ENCODE measurements around the gene ASPHD2.

DNA sequence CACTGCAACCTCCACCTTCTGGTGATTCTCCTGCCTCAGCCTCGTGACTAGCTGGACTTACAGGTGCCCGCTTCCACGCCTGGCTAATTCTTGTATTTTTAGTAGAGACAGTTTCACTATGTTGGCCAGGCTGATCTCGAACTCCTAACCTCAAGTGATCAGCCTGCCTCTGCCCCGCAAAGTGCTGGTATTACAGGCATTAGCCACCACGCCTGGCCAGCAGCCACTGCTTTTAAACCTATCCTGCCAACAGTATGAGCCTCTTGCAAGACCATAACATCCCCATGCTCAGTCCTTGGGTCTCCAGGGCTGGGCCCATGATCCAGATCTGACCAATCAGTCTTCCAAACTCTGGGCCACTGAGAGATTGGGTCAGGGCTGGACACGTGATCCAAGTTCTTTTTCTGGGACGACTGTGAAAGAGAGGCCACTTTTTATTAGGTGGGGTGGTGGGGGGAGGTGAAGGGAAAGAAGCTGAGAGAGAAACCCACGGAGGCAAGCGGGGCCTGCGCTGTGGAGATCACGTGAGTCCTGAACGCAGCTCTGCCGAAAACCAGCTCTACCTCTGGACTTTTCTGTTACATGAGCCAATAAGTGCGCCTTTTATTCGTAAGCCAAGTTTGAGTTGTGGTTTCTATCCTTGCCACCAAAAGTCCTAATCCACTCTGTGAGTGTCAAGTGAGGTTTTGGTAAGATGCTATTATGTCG, 17.9 kb downstream of the ASPHD2 start:
- TF ChIP-seq, protein P1, sequence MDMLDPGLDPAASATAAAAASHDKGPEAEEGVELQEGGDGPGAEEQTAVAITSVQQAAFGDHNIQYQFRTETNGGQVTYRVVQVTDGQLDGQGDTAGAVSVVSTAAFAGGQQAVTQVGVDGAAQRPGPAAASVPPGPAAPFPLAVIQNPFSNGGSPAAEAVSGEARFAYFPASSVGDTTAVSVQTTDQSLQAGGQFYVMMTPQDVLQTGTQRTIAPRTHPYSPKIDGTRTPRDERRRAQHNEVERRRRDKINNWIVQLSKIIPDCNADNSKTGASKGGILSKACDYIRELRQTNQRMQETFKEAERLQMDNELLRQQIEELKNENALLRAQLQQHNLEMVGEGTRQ (IDR thresholded peaks at IDR 0.05; ENCODE audit: low read depth, low read length) = no peak
- TF ChIP-seq, protein P1 (CRISPR knock-in tag; IDR thresholded peaks at IDR 0.05; ENCODE audit: borderline replicate concordance) = no peak
- TF ChIP-seq ZNF20 (CRISPR knock-in tag; IDR thresholded peaks at IDR 0.05) (no peak), ZNF264 (CRISPR knock-in tag; IDR thresholded peaks at IDR 0.05) (no peak), ZNF777 (CRISPR knock-in tag; IDR thresholded peaks at IDR 0.05) (no peak), RELA (CRISPR knock-in tag; IDR thresholded peaks at IDR 0.05) (no peak), EP300 (IDR thresholded peaks at IDR 0.05; ENCODE audit: low read depth in 2 of 2, low read length in 2 of 2) (no peak), EP300 (CRISPR knock-in tag; IDR thresholded peaks at IDR 0.05; ENCODE audit: borderline replicate concordance) (no peak), KAT2B (IDR thresholded peaks at IDR 0.05; ENCODE audit: borderline replicate concordance, low read depth, low read length) (no peak), EHMT2 (IDR thresholded peaks at IDR 0.05; ENCODE audit: borderline replicate concordance, low read depth, low read length) (no peak), ZNF350 (CRISPR knock-in tag; IDR thresholded peaks at IDR 0.05; ENCODE audit: borderline replicate concordance, low read depth) (no peak), MXI1 (IDR thresholded peaks at IDR 0.05; ENCODE audit: borderline replicate concordance, low read depth, low read length) (no peak), SMAD3 (CRISPR knock-in tag; IDR thresholded peaks at IDR 0.05) (no peak), SRF (IDR thresholded peaks at IDR 0.05; ENCODE audit: low read depth, low read length) (no peak)
- TF ChIP-seq, protein P2, sequence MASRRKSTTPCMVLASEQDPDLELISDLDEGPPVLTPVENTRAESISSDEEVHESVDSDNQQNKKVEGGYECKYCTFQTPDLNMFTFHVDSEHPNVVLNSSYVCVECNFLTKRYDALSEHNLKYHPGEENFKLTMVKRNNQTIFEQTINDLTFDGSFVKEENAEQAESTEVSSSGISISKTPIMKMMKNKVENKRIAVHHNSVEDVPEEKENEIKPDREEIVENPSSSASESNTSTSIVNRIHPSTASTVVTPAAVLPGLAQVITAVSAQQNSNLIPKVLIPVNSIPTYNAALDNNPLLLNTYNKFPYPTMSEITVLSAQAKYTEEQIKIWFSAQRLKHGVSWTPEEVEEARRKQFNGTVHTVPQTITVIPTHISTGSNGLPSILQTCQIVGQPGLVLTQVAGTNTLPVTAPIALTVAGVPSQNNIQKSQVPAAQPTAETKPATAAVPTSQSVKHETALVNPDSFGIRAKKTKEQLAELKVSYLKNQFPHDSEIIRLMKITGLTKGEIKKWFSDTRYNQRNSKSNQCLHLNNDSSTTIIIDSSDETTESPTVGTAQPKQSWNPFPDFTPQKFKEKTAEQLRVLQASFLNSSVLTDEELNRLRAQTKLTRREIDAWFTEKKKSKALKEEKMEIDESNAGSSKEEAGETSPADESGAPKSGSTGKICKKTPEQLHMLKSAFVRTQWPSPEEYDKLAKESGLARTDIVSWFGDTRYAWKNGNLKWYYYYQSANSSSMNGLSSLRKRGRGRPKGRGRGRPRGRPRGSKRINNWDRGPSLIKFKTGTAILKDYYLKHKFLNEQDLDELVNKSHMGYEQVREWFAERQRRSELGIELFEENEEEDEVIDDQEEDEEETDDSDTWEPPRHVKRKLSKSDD (CRISPR knock-in tag; IDR thresholded peaks at IDR 0.05; ENCODE audit: low read depth) = no peak
- TF ChIP-seq, protein P3, sequence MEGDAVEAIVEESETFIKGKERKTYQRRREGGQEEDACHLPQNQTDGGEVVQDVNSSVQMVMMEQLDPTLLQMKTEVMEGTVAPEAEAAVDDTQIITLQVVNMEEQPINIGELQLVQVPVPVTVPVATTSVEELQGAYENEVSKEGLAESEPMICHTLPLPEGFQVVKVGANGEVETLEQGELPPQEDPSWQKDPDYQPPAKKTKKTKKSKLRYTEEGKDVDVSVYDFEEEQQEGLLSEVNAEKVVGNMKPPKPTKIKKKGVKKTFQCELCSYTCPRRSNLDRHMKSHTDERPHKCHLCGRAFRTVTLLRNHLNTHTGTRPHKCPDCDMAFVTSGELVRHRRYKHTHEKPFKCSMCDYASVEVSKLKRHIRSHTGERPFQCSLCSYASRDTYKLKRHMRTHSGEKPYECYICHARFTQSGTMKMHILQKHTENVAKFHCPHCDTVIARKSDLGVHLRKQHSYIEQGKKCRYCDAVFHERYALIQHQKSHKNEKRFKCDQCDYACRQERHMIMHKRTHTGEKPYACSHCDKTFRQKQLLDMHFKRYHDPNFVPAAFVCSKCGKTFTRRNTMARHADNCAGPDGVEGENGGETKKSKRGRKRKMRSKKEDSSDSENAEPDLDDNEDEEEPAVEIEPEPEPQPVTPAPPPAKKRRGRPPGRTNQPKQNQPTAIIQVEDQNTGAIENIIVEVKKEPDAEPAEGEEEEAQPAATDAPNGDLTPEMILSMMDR (CRISPR knock-in tag; IDR thresholded peaks at IDR 0.05) = no peak

All from HepG2 (cell line).